Panc1 (cell line): ENCODE data around the gene SCO2.

Experiments used
- CTCF ChIP-seq: fragments of 450-650 bp; IDR thresholded peaks from 2 replicates; pipeline ENCODE4 v1.5.1; 2017; ENCODE audit warnings: mild to moderate bottlenecking
- POLR2AphosphoS5 ChIP-seq: IDR thresholded peaks from 2 replicates; pipeline ENCODE4 v1.6.1; 2012; ENCODE audit warnings: mild to moderate bottlenecking, low read depth, low read length, moderate library complexity
- REST ChIP-seq, 2 experiments: IDR thresholded peaks; 2 replicates each; pipeline ENCODE4 v1.6.1; 2011 to 2012; ENCODE audit warnings: low read depth in 2 of 2, control low read depth in 1 of 2, low read length in 1 of 2, mild to moderate bottlenecking in 1 of 2, moderate library complexity in 1 of 2; ENCODE audit not compliant: insufficient read depth in 1 of 2
- SIN3A ChIP-seq: IDR thresholded peaks from 2 replicates; pipeline ENCODE4 v1.6.1; 2012; ENCODE audit warnings: low read depth, mild to moderate bottlenecking, low read length, moderate library complexity, borderline replicate concordance; ENCODE audit not compliant: insufficient read depth
- TCF7L2 ChIP-seq: IDR thresholded peaks from 2 replicates; pipeline ENCODE4 v1.6.1; 2011; ENCODE audit warnings: mild to moderate bottlenecking, low read depth, low read length, inconsistent platforms

- TF ChIP-seq POLR2AphosphoS5 (no peak), CTCF (no peak), REST (IDR thresholded peaks at IDR 0.05; ENCODE audit: insufficient read depth in 1 of 2, low read depth in 2 of 2, low read length in 1 of 2) (no peak), SIN3A (no peak), TCF7L2 (no peak)
Observed at GRCh38 chr22:50550395-50550794, 25.0 kb upstream of the SCO2 start.
